ENCODE measurements around the gene RNF111.

The RNF111 gene

GRCh38 chr15:59001946-59002345 is 14.5 kb downstream of the RNF111 start:
- DNase-seq, result no peak

- DNase-seq, result no peak
These were observed 15.0 kb downstream of the RNF111 start for GRCh38 chr15:59002418-59002859.

GRCh38 chr15:59005579-59005978 is 18.1 kb downstream of the RNF111 start:
- no peak for DNase-seq

GRCh38 chr15:59008086-59008485 is 20.6 kb downstream of the RNF111 start:
- no peak for DNase-seq

- DNase-seq, result no peak
These were observed 23.9 kb downstream of the RNF111 start for GRCh38 chr15:59011262-59011952.

GRCh38 chr15:59013246-59013873 is 25.9 kb downstream of the RNF111 start:
- no peak for DNase-seq

GRCh38 chr15:59014068-59014467 is 26.6 kb downstream of the RNF111 start:
- DNase-seq, result no peak

- DNase-seq, result no peak
These were observed 30.0 kb downstream of the RNF111 start for GRCh38 chr15:59017449-59017848.

- DNase-seq, result no peak
These were observed 31.4 kb downstream of the RNF111 start for GRCh38 chr15:59018833-59019232.

GRCh38 chr15:59020322-59020721 is 32.9 kb downstream of the RNF111 start:
- no peak for DNase-seq

- no peak for DNase-seq
These were observed 34.7 kb downstream of the RNF111 start for GRCh38 chr15:59022188-59022587.

GRCh38 chr15:59026207-59026606 is 38.7 kb downstream of the RNF111 start:
- DNase-seq, result no peak

- DNase-seq, result no peak
These were observed 41.0 kb downstream of the RNF111 start for GRCh38 chr15:59028387-59028955.

GRCh38 chr15:59029554-59029953 is 42.1 kb downstream of the RNF111 start:
- DNase-seq, result no peak

- no peak for DNase-seq
These were observed 47.7 kb downstream of the RNF111 start for GRCh38 chr15:59035201-59035600.

- DNase-seq, result no peak
These were observed 51.8 kb downstream of the RNF111 start for GRCh38 chr15:59039225-59039624.

- DNase-seq, result no peak
These were observed 54.6 kb downstream of the RNF111 start for GRCh38 chr15:59042041-59042440.

- DNase-seq, result no peak
These were observed 61.4 kb downstream of the RNF111 start for GRCh38 chr15:59048897-59049296.

GRCh38 chr15:59051873-59052861 is 64.7 kb downstream of the RNF111 start:
- DNase-seq, result no peak

- no peak for DNase-seq
These were observed 65.5 kb downstream of the RNF111 start for GRCh38 chr15:59052915-59053407.

- DNase-seq, result no peak
These were observed 66.0 kb downstream of the RNF111 start for GRCh38 chr15:59053482-59053881.

GRCh38 chr15:59059076-59059597 is 71.7 kb downstream of the RNF111 start:
- no peak for DNase-seq

- DNase-seq, result no peak
These were observed 72.9 kb downstream of the RNF111 start for GRCh38 chr15:59060348-59060747.

Data from SW 1271 (cell line).